GM10847 (cell line): ENCODE data around the gene TMEM120B.

ENCODE experiments used
- POLR2A ChIP-seq: IDR thresholded peaks from 2 replicates; pipeline ENCODE4 v1.6.1; 2011; ENCODE audit not compliant: insufficient read length; ENCODE audit errors: extremely low read depth

The TMEM120B gene

GRCh38 chr12:121811434-121812319, 99.1 kb downstream of the TMEM120B start:
- no peak for TF ChIP-seq POLR2A

GRCh38 chr12:121812320-121812871, 99.8 kb downstream of the TMEM120B start:
- TF ChIP-seq POLR2A: no peak

DNA sequence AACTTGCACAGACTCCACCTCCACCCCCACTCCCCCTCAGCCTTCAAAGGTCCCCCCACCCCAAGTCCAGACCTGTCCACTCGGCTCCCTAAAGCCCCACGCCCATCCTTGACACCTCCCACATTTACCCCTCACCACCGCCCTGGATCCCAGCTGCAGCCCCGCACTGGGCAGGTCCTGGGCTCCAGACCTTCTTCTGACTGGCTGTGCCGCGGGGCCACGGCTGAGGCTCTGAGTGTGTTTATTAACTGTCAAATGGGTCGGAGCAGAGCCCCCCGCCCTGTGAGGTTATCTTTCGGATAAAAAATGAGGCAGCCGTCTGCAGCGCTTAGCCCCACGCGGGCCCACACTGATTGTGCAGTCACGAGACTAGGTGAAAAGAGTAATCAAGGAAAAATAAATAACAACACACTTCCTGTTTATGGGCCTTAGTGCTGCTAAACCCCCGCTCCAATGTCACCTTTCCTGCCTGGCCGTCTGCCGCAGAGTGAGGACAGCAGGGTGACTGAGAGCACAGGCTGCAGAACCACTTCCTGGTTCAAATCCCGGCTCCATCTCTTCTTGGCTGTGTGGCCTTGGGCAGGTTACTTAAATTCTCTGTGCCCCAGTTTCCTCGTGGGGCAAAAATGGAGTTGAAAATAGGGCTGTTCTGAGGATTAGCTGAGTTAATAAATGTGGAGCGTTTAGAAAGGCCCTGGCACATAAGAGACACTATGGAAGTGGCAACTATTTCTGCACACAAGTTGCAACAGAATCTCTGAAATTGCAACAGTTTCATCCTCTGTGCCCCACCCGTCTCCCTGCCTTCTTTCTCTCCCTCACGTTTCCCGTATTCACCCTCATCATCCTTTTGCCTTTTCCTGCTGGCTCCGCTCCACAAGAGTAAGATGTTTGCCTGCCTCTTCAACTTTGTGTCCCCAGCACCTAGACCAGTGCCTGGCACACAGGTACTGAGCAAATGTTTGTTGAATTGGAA, 100.7 kb downstream of the TMEM120B start:
- TF ChIP-seq POLR2A: no peak

GRCh38 chr12:121813951-121814350, 101.4 kb downstream of the TMEM120B start:
- no peak for TF ChIP-seq POLR2A

DNA sequence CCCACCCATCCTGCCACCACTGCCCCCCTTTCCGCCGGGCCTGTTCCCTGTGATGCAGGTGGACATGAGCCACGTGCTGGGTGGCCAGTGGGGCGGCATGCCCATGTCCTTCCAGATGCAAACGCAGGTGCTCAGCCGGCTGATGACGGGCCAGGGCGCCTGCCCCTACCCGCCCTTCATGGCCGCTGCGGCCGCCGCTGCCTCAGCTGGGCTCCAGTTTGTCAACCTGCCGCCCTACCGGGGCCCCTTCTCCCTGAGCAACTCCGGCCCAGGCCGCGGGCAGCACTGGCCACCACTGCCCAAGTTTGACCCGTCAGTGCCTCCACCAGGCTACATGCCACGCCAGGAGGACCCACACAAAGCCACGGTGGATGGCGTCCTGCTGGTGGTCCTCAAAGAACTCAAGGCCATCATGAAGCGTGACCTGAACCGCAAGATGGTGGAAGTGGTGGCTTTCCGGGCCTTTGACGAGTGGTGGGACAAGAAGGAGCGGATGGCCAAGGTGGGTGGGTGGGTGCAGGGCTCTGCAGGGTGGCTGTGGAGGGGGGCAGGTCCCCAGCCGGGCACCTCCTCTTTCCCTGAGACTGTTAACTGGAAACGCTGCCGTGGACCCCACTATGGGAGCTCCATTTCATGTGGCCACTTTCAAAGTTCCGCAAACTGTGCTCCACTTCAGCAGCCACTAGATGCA, 102.0 kb downstream of the TMEM120B start:
- TF ChIP-seq POLR2A: no peak

DNA sequence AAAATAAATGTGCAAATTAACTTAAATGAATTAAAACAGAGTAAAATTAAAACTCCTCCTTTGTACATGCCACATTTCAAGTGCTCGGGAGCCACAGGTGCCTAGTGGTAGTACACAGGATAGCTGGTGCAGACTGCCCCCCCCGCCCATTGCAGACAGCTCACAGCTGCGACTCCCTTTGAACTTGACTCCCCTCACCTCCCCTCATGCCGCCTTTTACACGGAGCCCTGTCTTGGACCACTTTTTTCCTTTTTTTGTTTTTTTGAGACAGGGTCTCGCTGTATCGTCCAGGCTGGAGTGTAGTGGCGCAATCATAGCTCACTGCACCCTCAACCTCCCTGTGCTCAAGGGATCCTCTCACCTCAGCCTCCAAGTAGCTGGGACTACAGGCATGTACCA, 102.7 kb downstream of the TMEM120B start:
- no peak for TF ChIP-seq POLR2A

GRCh38 chr12:121816925-121817647, 104.5 kb downstream of the TMEM120B start:
- no peak for TF ChIP-seq POLR2A

- TF ChIP-seq POLR2A: no peak
These were observed 105.1 kb downstream of the TMEM120B start for GRCh38 chr12:121817648-121818043.

DNA sequence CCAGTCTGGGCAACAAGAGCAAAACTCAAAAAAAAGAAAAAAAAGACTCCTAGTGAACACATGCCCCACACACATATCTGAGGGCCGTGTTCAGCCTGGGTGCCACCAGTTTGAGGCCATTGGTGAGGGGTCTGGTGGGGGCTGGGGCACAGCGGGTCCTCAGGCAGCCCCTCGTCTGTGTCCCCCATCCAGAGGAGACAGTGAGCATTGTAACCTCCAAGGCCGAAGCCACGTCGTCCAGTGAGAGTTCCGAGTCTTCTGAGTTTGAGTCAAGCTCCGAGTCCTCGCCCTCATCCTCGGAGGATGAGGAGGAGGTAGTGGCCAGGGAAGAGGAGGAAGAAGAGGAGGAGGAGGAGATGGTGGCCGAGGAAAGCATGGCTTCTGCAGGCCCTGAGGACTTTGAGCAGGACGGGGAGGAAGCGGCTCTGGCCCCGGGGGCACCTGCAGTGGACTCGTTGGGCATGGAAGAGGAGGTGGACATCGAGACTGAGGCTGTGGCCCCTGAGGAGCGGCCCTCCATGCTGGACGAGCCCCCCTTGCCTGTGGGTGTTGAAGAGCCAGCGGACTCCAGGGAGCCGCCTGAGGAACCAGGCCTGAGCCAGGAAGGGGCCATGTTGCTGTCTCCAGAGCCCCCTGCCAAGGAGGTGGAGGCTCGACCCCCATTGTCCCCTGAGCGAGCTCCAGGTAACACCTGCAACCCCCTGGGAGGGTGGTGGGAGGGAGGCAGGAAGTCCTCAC, 106.8 kb downstream of the TMEM120B start:
- no peak for TF ChIP-seq POLR2A

- no peak for TF ChIP-seq POLR2A
These were observed 107.5 kb downstream of the TMEM120B start for GRCh38 chr12:121820056-121820455.

GRCh38 chr12:121822393-121823100, 110.0 kb downstream of the TMEM120B start:
- no peak for TF ChIP-seq POLR2A

GRCh38 chr12:121823101-121823726, 110.7 kb downstream of the TMEM120B start:
- TF ChIP-seq POLR2A: no peak

GRCh38 chr12:121823727-121824115, 111.2 kb downstream of the TMEM120B start:
- TF ChIP-seq POLR2A: no peak
